OCI-LY1 (cell line): Measurements from ENCODE around the gene SNCB.

Experiments
- CTCF ChIP-seq: fragments of 200-600 bp; sonication (generic), shearing (Covaris generic); IDR thresholded peaks from 2 replicates; pipeline ENCODE4 v1.5.1; 2017; ENCODE audit warnings: mild to moderate bottlenecking, antibody characterized with exemption, low read length, moderate library complexity, mixed read lengths
- EZH2 ChIP-seq: fragments of 200-600 bp; sonication (generic), shearing (Covaris generic); IDR thresholded peaks from 2 replicates; pipeline ENCODE4 v1.8.0; 2017; ENCODE audit warnings: borderline replicate concordance, mixed run types, mild to moderate bottlenecking, antibody characterized with exemption, low read length, moderate library complexity, mixed read lengths

GRCh38 chr5:176573564-176574296 is 56.6 kb downstream of the SNCB start:
- TF ChIP-seq CTCF (peak; percentile 85), EZH2 (no peak)
